Measurements from ENCODE around the gene CEBPZOS. TPM values are rescaled to one million over a fixed set of nuclear protein-coding genes. Genes with fewer than 3 reads are reported as not detected.

The CEBPZOS gene
- total RNA-seq, 1 experiment from 2014 or later: 1.5 TPM

DNA sequence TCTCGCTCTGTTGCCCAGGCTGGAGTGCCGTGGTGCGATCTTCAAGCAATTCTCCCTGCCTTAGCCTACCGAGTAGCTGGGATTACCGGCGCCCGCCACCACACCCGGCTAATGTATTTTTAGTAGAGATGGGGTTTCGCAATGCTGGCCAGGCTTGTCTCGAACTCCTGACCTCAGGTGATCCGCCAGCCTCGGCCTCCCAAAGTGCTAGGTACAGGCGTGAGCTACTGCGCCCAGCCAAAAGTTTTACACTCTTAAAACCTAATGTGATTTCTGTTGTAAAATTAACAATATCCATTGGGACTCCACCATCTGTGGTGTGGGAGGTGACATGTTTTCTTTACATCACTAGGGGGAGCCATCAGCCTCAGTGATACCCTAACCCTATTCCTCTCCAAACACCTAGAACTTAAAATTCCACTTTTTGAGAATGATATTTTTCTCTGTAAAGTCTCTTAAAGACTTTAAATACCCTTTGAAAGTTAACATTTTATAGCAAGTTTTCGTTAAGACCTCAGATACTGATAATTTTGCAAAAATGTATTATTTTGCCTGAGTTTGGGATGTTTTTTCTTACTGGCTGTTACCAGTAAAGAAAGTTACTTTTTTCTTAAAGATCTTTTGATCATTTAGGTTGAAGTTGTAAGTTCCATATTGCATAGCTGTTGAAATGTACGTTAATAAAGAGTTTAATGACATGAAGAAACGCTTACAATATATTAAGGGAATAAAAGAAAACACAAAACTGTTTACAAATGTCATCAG is 27.9 kb upstream of the CEBPZOS start:
- no peak overlapping the region for H4K8ac ChIP-seq (replicated peaks; ENCODE audit: insufficient read length, low read depth, low read length)
- H3K27ac ChIP-seq (ENCODE audit: insufficient read length, low read depth, low read length): no peak overlapping the region
- H2AFZ ChIP-seq (ENCODE audit: low read length): peak overlapping the region; percentile 92
- no peak overlapping the region for H3K4ac ChIP-seq (ENCODE audit: low read depth, low read length)
- no peak overlapping the region for H4K5ac ChIP-seq (ENCODE audit: insufficient read length, low read depth, low read length)
- H3K14ac ChIP-seq (ENCODE audit: insufficient read depth, low read length): no peak overlapping the region
- no peaks in the 10 kb centered on the region for H3K23me2 ChIP-seq (ENCODE audit: insufficient read length, low read depth, low read length, poor library complexity, severe bottlenecking)
- peaks cover 26 to 28% of the 10 kb centered on the region in 2 experiments for H3K9me3 Mint-ChIP-seq
- H2BK120ac ChIP-seq (ENCODE audit: low read depth, low read length, poor library complexity, severe bottlenecking): no peak overlapping the region
- no peak overlapping the region for H2BK5ac ChIP-seq (ENCODE audit: insufficient read length, low read length)
- no peaks in the 10 kb centered on the region for H4K20me1 ChIP-seq (ENCODE audit: control insufficient read depth, insufficient read depth, insufficient read length)
- no peaks in the 10 kb centered on the region for H3K27me3 Mint-ChIP-seq (ENCODE audit: low read depth)
- H3T11ph ChIP-seq (ENCODE audit: low read length): no peak overlapping the region
- no peak overlapping the region for H2BK20ac ChIP-seq (ENCODE audit: low read depth, low read length, poor library complexity, severe bottlenecking)
- no CpG with 5 or more reads among the region's 17 CpGs for WGBS (ENCODE audit: extremely low coverage, insufficient read length, low lambda C conversion rate)
- peak; percentile 52 for DNase-seq
- no peak overlapping the region for H2AK5ac ChIP-seq (ENCODE audit: insufficient read length, low read length)
- H3K27ac Mint-ChIP-seq: 0 out of 7 replicates have a peak overlapping the region, but pooled peaks of 1 of the 3 experiments have one; percentile 36
- no peaks in the 10 kb centered on the region for H3K4me1 ChIP-seq (ENCODE audit: insufficient read depth, low read length)
- TF ChIP-seq, protein P1, sequence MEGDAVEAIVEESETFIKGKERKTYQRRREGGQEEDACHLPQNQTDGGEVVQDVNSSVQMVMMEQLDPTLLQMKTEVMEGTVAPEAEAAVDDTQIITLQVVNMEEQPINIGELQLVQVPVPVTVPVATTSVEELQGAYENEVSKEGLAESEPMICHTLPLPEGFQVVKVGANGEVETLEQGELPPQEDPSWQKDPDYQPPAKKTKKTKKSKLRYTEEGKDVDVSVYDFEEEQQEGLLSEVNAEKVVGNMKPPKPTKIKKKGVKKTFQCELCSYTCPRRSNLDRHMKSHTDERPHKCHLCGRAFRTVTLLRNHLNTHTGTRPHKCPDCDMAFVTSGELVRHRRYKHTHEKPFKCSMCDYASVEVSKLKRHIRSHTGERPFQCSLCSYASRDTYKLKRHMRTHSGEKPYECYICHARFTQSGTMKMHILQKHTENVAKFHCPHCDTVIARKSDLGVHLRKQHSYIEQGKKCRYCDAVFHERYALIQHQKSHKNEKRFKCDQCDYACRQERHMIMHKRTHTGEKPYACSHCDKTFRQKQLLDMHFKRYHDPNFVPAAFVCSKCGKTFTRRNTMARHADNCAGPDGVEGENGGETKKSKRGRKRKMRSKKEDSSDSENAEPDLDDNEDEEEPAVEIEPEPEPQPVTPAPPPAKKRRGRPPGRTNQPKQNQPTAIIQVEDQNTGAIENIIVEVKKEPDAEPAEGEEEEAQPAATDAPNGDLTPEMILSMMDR (conservative IDR thresholded peaks at IDR 0.05): peak; percentile 93
- no peaks in the 10 kb centered on the region for H3K79me1 ChIP-seq (ENCODE audit: insufficient read depth, low read depth, low read length, poor library complexity, severe bottlenecking)
- no peak overlapping the region for H2BK15ac ChIP-seq (ENCODE audit: low read depth, low read length)
- H3K18ac ChIP-seq (ENCODE audit: insufficient read length, low read depth, low read length): no peak overlapping the region
- no peak overlapping the region for H3K4me2 ChIP-seq (ENCODE audit: insufficient read depth, insufficient read length, low read length)
- H3K4me3 Mint-ChIP-seq: no peak overlapping the region
- H4K91ac ChIP-seq (ENCODE audit: insufficient read length, low read depth, low read length): no peak overlapping the region
- H3K23ac ChIP-seq (ENCODE audit: insufficient read length, low read depth, low read length): no peak overlapping the region
- H3K79me2 ChIP-seq (ENCODE audit: insufficient read depth, low read length): no peaks in the 10 kb centered on the region
- H3K4me1 Mint-ChIP-seq: peaks cover 4 to 5% of the 10 kb centered on the region in 2 experiments; a peak in 3 of 4 replicates
- H3K36me3 Mint-ChIP-seq (ENCODE audit: insufficient read depth in 1 of 3, low read depth in 3 of 3): peaks cover 14 to 28% (median 14%) of the 10 kb centered on the region in 3 experiments
- no peak overlapping the region for H3K9ac ChIP-seq (ENCODE audit: extremely low read depth, insufficient read length, low read length)
- H3K9me3 ChIP-seq (ENCODE audit: control insufficient read depth, low read depth, low read length): no peaks in the 10 kb centered on the region
- no peaks in the 10 kb centered on the region for H3K27me3 ChIP-seq (ENCODE audit: insufficient read depth, low read length)
- H2BK12ac ChIP-seq (ENCODE audit: insufficient read length, low read depth, low read length): no peak overlapping the region
- no peak overlapping the region for H3K56ac ChIP-seq (ENCODE audit: insufficient read length, low read depth, low read length)
